Loucy (cell line): Measurements from ENCODE around the gene C1orf105.
"Not testable (repeated sequence)": the region's sequence is repeated elsewhere in the genome, so short reads cannot be mapped to it uniquely, and the experiment has no call there.

Experiments
- H2AFZ ChIP-seq: fragments of 200-600 bp; sonication (generic); 2 replicates; pipeline ENCODE4 v1.6.0; 2016; ENCODE audit warnings: antibody characterized with exemption, mild to moderate bottlenecking, low read length, moderate library complexity
- H3F3A ChIP-seq: fragments of 200-600 bp; 2 replicates; pipeline ENCODE4 v1.6.0; 2016; ENCODE audit warnings: antibody characterized with exemption, low read depth, mild to moderate bottlenecking
- H3K27me3 ChIP-seq: fragments of 200-600 bp; sonication (generic); 2 replicates; pipeline ENCODE4 v1.6.1; 2014; ENCODE audit warnings: low read length, mild to moderate bottlenecking; ENCODE audit not compliant: insufficient read depth, poor library complexity, severe bottlenecking
- H3K36me3 ChIP-seq: fragments of 200-600 bp; sonication (generic); 2 replicates; pipeline ENCODE4 v1.6.1; 2016; ENCODE audit warnings: low read length; ENCODE audit not compliant: insufficient read depth
- H3K4me1 ChIP-seq: fragments of 200-600 bp; sonication (generic); 2 replicates; pipeline ENCODE4 v1.5.1; 2014; ENCODE audit warnings: low read length, mild to moderate bottlenecking; ENCODE audit not compliant: insufficient read depth, poor library complexity, severe bottlenecking
- H3K4me2 ChIP-seq: fragments of 200-600 bp; sonication (generic); 2 replicates; pipeline ENCODE4 v1.6.0; 2014; ENCODE audit warnings: antibody characterized with exemption, low read length, low read depth, mild to moderate bottlenecking; ENCODE audit not compliant: poor library complexity, severe bottlenecking
- H3K4me3 ChIP-seq: fragments of 200-600 bp; sonication (generic); 2 replicates; pipeline ENCODE4 v1.5.1; 2014; ENCODE audit warnings: low read length, mild to moderate bottlenecking, mixed read lengths; ENCODE audit not compliant: poor library complexity, severe bottlenecking
- H3K79me2 ChIP-seq: fragments of 200-600 bp; sonication (generic); 2 replicates; pipeline ENCODE4 v1.6.1; 2014; ENCODE audit warnings: low read length; ENCODE audit not compliant: insufficient read depth
- H3K9ac ChIP-seq: fragments of 200-600 bp; sonication (generic); 2 replicates; pipeline ENCODE4 v1.6.0; 2014; ENCODE audit warnings: mild to moderate bottlenecking, low read depth, low read length, moderate library complexity; ENCODE audit not compliant: poor library complexity, severe bottlenecking
- H3K9me2 ChIP-seq: fragments of 200-600 bp; sonication (generic); replicated peaks from 2 replicates; pipeline ENCODE4 v1.6.1; 2016; ENCODE audit warnings: low read depth, low read length, mixed read lengths
- H3K9me3 ChIP-seq: fragments of 200-600 bp; sonication (generic); 2 replicates; pipeline ENCODE4 v1.6.1; 2014; ENCODE audit warnings: mild to moderate bottlenecking, antibody characterized with exemption, low read length, low read depth; ENCODE audit not compliant: insufficient read depth
- H4K20me1 ChIP-seq: fragments of 200-600 bp; sonication (generic); 2 replicates; pipeline ENCODE4 v1.6.0; 2014; ENCODE audit warnings: antibody characterized with exemption, low read length, mild to moderate bottlenecking; ENCODE audit not compliant: insufficient read depth, poor library complexity, severe bottlenecking
- EZH2phosphoT487 ChIP-seq: fragments of 200-600 bp; IDR thresholded peaks from 2 replicates; pipeline ENCODE4 v1.6.1; 2018; ENCODE audit warnings: antibody characterized with exemption, mild to moderate bottlenecking, moderate library complexity, borderline replicate concordance
- TF ChIP-seq, protein P1 (sequence below): fragments of 200-600 bp; sonication (generic); conservative IDR thresholded peaks from 2 replicates; pipeline ENCODE4 v1.5.1; 2014; ENCODE audit warnings: mild to moderate bottlenecking, antibody characterized with exemption, low read length

C1orf105 gene

DNA sequence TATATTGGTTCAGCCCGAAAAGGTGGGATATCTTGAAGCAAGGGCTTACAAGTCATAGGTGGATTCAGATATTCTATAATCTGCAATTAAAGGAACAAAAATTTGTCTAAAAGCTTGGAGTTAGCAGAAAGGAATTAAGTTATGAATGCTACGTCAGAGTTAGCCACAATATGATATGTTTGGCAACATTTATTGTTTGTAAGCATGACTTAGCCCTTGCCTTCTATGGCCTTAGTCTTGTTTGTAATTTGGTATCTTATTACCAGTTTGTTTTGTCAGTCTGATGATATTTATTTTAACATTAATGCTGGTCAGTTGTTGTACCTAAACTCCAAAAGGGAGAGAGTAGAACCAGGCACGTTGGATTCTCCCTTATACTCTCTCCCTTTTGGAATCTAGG is 69.4 kb downstream of the C1orf105 start:
- no peaks in the 10 kb centered on the region for H3K9me3 ChIP-seq
- H3K79me2 ChIP-seq, result no peaks in the 10 kb centered on the region
- H3K4me1 ChIP-seq, result peaks cover 15% of the 10 kb centered on the region
- H2AFZ ChIP-seq, result no peak overlapping the region
- no peak overlapping the region for H3K4me3 ChIP-seq
- no peaks in the 10 kb centered on the region for H3K9me2 ChIP-seq
- no peaks in the 10 kb centered on the region for H3K36me3 ChIP-seq
- no peak overlapping the region for H3K9ac ChIP-seq
- TF ChIP-seq, protein P1, sequence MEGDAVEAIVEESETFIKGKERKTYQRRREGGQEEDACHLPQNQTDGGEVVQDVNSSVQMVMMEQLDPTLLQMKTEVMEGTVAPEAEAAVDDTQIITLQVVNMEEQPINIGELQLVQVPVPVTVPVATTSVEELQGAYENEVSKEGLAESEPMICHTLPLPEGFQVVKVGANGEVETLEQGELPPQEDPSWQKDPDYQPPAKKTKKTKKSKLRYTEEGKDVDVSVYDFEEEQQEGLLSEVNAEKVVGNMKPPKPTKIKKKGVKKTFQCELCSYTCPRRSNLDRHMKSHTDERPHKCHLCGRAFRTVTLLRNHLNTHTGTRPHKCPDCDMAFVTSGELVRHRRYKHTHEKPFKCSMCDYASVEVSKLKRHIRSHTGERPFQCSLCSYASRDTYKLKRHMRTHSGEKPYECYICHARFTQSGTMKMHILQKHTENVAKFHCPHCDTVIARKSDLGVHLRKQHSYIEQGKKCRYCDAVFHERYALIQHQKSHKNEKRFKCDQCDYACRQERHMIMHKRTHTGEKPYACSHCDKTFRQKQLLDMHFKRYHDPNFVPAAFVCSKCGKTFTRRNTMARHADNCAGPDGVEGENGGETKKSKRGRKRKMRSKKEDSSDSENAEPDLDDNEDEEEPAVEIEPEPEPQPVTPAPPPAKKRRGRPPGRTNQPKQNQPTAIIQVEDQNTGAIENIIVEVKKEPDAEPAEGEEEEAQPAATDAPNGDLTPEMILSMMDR, result no peak
- no peak for TF ChIP-seq EZH2phosphoT487
- H3K27me3 ChIP-seq, result no peaks in the 10 kb centered on the region
- no peak overlapping the region for H3K4me2 ChIP-seq
- no peaks in the 10 kb centered on the region for H4K20me1 ChIP-seq
- H3F3A ChIP-seq, result no peaks in the 10 kb centered on the region

DNA sequence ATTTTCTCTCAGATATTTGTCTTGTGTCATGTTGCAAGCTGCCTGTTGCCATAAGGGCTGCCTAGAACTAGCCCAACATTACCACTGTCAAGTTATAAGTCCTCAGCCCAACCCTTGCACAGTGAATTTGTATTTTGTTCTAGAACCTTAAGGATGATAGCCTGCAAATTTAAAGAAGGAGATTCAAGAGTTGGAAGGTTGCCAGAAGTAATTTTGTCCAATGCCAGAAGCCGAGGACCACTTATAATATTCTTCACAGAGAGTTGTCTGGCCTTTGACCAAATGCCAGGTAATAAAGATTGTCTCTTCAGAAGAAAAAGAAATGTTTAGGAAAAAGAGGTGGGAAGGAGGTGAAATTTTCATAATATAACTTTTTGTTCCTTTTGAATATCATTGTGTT is 71.9 kb downstream of the C1orf105 start:
- H3K4me3 ChIP-seq, result no peak overlapping the region
- H3K4me1 ChIP-seq, result peaks cover 8% of the 10 kb centered on the region
- no peaks in the 10 kb centered on the region for H3K79me2 ChIP-seq
- no peak overlapping the region for H3K9ac ChIP-seq
- H3K9me3 ChIP-seq, result no peaks in the 10 kb centered on the region
- H3F3A ChIP-seq, result no peaks in the 10 kb centered on the region
- TF ChIP-seq, protein P1, result no peak
- TF ChIP-seq EZH2phosphoT487, result no peak
- H3K27me3 ChIP-seq, result no peaks in the 10 kb centered on the region
- no peak overlapping the region for H3K4me2 ChIP-seq
- no peaks in the 10 kb centered on the region for H4K20me1 ChIP-seq
- H3K9me2 ChIP-seq, result no peaks in the 10 kb centered on the region
- H3K36me3 ChIP-seq, result no peaks in the 10 kb centered on the region
- no peak overlapping the region for H2AFZ ChIP-seq

DNA sequence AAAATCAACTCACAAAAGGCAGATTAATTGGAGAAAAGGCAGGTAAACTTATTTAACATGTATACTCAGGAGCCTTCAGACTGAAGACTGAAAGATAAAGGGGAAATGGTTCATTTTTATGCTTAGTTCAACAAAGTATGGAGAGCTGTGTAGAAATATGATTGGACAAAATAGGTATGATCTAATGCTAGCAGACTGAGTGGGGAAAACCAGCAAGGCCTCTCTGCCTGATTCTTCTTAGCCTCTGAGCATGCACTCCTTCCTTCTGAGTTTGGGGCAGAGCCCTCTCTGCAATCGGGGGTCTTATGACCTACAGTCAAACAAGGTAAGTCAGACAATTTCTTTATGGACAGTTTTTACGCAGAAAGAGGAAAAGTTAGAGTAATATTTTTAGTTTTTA is 73.7 kb downstream of the C1orf105 start:
- TF ChIP-seq, protein P1, result no peak
- no peak for TF ChIP-seq EZH2phosphoT487
- no peaks in the 10 kb centered on the region for H3F3A ChIP-seq
- H3K79me2 ChIP-seq, result no peaks in the 10 kb centered on the region
- no peaks in the 10 kb centered on the region for H4K20me1 ChIP-seq
- no peaks in the 10 kb centered on the region for H3K27me3 ChIP-seq
- no peaks in the 10 kb centered on the region for H3K36me3 ChIP-seq
- no peaks in the 10 kb centered on the region for H3K9me3 ChIP-seq
- no peak overlapping the region for H3K9ac ChIP-seq
- no peak overlapping the region for H3K4me3 ChIP-seq
- H3K4me2 ChIP-seq, result no peak overlapping the region
- no peaks in the 10 kb centered on the region for H3K4me1 ChIP-seq
- H2AFZ ChIP-seq, result no peak overlapping the region
- H3K9me2 ChIP-seq, result no peaks in the 10 kb centered on the region

- not testable (repeated sequence) for H3K27me3 ChIP-seq, H3F3A ChIP-seq, H3K9me3 ChIP-seq, H3K9me2 ChIP-seq, H2AFZ ChIP-seq, H3K36me3 ChIP-seq, H3K4me2 ChIP-seq, H3K4me1 ChIP-seq, H4K20me1 ChIP-seq, H3K4me3 ChIP-seq, H3K9ac ChIP-seq, H3K79me2 ChIP-seq
These were observed 75.6 kb downstream of the C1orf105 start for GRCh38 chr1:172496127-172496526.
